SK-MEL-5 (cell line): Measurements from ENCODE around the gene PVALEF. TPM values are rescaled to one million over a fixed set of nuclear protein-coding genes. Genes with fewer than 3 reads are reported as not detected.

Experiments
- DNase-seq: peaks from one replicate; pipeline ENCODE4 v3.0.0-alpha.2; 2016; ENCODE audit warnings: low read depth, low spot score
- in situ Hi-C: cut with HindIII; loops from 2 replicates; pipeline ENCODE4 v1.10.0; 2016; ENCODE audit warnings: low sequenced_read_pairs, high pct_unique_total_duplicates, low pct_unique_long_range_greater_than_20kb
- small RNA-seq, 2 experiments: library from RNA; depleted of rRNA; stranded (forward); fragments of <200 nt; gene quantifications; one replicate each; pipeline ENCODE3, GENCODE V24; 2014
- total RNA-seq: library from RNA; depleted of rRNA; stranded (reverse); fragments of >200 nt; shearing (Covaris generic); gene quantifications from 2 replicates; pipeline ENCODE4 v1.2.3, GENCODE V29; 2014; rRNA removed

The PVALEF gene
- total RNA-seq, 1 experiment from 2014 or later: not detected

DNA sequence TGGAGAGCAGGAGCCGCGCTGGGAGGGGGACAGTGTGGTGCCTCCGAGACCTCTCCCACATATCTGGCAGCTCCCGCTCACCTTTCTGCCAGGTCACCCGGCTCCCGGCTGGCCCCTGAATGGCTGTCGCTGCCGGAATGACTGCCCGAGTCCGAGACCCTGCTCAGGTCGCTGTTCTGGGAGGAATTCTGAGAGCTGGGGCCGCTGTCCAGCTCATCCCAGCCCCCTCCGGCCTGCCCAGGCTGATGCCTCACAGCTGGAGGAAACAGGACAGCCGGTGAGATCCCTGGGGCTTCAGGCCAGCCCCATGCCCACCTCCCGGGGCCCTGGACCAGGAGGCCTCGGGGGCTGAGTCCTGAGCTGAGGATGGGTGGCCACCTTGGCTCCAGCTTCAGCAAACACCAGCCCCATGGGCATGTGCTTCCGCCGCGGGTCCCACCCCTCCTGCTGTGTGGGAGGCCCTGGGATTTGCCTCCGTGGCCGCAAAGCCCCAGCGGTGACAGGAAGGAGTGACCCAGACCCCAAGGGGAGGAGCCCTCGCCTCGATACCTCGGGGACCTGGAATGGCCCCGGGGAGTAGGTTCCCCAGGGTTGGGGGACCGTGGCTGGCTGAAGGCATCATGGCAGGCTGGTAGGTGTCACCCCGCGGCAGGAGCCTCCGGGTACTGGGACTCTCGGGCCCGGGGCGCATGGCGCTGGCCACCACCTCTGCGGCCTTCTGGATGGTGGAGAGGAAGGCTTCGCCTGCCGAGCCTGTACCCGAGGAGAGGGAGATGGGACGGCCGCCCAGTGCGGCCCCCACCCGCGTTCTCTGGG, 66.7 kb downstream of the PVALEF start:
- no peak for DNase-seq
- in situ Hi-C loops: no loop called here

Small RNAs within 50 kb of the gene (small RNA-seq; reads per million reads assigned to genes)
- gene MIR1250: 0 reads per million in 2 experiments
- gene MIR3065: 0.04 to 9.6 reads per million in 2 experiments
- gene MIR657: 0 reads per million in 2 experiments

Other genes starting within 250 kb of the PVALEF start
- gene CHMP6, start 173.7 kb upstream of the PVALEF start, total RNA-seq: 17.6 and 23.5 TPM in 2 replicates
- gene BAIAP2, start 130.4 kb upstream of the PVALEF start, total RNA-seq: 26.7 and 33.6 TPM in 2 replicates
- 6.9 and 9.3 TPM in 2 replicates for gene AATK, start 714 bp downstream of the PVALEF start, total RNA-seq
- gene CEP131, start 57.5 kb downstream of the PVALEF start, total RNA-seq: 26.4 and 27.0 TPM in 2 replicates
- 29.8 and 31.7 TPM in 2 replicates for gene TEPSIN, start 73.5 kb downstream of the PVALEF start, total RNA-seq
- gene NDUFAF8, start 73.8 kb downstream of the PVALEF start, total RNA-seq: 171 and 174 TPM in 2 replicates
- gene SLC38A10, start 129.8 kb downstream of the PVALEF start, total RNA-seq: 185 and 189 TPM in 2 replicates
- 15.4 and 19.1 TPM in 2 replicates for gene BAHCC1, start 229.9 kb downstream of the PVALEF start, total RNA-seq